ENCODE measurements around the gene RBMS3. TPM values are rescaled to one million over a fixed set of nuclear protein-coding genes. Genes with fewer than 3 reads are reported as not detected.

Gene RBMS3
- total RNA-seq, 1 experiment from 2014 or later = 8.7 TPM

DNA sequence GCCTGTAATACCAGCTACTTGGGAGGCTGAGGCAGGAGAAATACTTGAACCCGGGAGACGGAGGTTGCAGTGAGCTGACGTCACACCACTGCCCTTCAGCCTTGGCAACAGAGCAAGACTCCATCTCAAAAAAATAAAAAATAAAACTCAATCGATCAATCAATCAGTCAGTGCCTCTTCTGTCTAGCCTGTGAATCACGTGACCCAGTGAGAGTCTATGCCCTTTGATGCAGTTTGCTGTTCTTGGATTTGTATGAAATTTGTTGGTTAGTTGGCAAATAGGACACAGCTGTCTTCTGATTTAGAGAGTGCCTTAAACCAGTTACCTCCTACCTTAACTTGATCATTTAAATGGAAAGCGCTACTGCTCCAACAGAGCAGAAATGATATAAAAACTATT is 3.6 kb upstream of the RBMS3 start:
- DNase-seq (ENCODE audit: low spot score) = no peak
- Mint-ChIP-seq H3K27me3 (ENCODE audit: low read depth) (no peaks in the 10 kb centered on the region), H3K4me3 (no peak overlapping the region), H3K4me1 (peaks cover 44% of the 10 kb centered on the region), H3K9me3 (no peaks in the 10 kb centered on the region), H3K36me3 (no peaks in the 10 kb centered on the region), H3K27ac (no peak overlapping the region)
- ATAC-seq = no peak
- ChIA-PET CTCF (no interaction called here), POLR2A (no interaction called here)
- TF ChIP-seq, protein P1, sequence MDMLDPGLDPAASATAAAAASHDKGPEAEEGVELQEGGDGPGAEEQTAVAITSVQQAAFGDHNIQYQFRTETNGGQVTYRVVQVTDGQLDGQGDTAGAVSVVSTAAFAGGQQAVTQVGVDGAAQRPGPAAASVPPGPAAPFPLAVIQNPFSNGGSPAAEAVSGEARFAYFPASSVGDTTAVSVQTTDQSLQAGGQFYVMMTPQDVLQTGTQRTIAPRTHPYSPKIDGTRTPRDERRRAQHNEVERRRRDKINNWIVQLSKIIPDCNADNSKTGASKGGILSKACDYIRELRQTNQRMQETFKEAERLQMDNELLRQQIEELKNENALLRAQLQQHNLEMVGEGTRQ (CRISPR knock-in tag; IDR thresholded peaks at IDR 0.05) = no peak
- TF ChIP-seq ATF1 (CRISPR knock-in tag; IDR thresholded peaks at IDR 0.05) (no peak), NR2C2 (CRISPR knock-in tag; IDR thresholded peaks at IDR 0.05) (no peak), RORB (CRISPR knock-in tag; IDR thresholded peaks at IDR 0.05) (no peak), GRHL2 (CRISPR knock-in tag; IDR thresholded peaks at IDR 0.05; ENCODE audit: insufficient replicate concordance, severe bottlenecking) (no peak), ZNF138 (CRISPR knock-in tag; conservative IDR thresholded peaks at IDR 0.05) (no peak), ZNF219 (CRISPR knock-in tag; IDR thresholded peaks at IDR 0.05; ENCODE audit: borderline replicate concordance) (no peak), MXD4 (CRISPR knock-in tag; IDR thresholded peaks at IDR 0.05; ENCODE audit: borderline replicate concordance) (no peak), ZNF121 (CRISPR knock-in tag; IDR thresholded peaks at IDR 0.05) (no peak), SMAD3 (CRISPR knock-in tag; IDR thresholded peaks at IDR 0.05; ENCODE audit: borderline replicate concordance) (no peak), GTF2I (CRISPR knock-in tag; conservative IDR thresholded peaks at IDR 0.05) (no peak), ZNF317 (CRISPR knock-in tag; IDR thresholded peaks at IDR 0.05; ENCODE audit: borderline replicate concordance, low read depth) (no peak), ZNF671 (CRISPR knock-in tag; IDR thresholded peaks at IDR 0.05) (no peak), MYBL2 (CRISPR knock-in tag; IDR thresholded peaks at IDR 0.05) (no peak), ZNF396 (CRISPR knock-in tag; IDR thresholded peaks at IDR 0.05; ENCODE audit: borderline replicate concordance) (no peak)
- TF ChIP-seq, protein P2, sequence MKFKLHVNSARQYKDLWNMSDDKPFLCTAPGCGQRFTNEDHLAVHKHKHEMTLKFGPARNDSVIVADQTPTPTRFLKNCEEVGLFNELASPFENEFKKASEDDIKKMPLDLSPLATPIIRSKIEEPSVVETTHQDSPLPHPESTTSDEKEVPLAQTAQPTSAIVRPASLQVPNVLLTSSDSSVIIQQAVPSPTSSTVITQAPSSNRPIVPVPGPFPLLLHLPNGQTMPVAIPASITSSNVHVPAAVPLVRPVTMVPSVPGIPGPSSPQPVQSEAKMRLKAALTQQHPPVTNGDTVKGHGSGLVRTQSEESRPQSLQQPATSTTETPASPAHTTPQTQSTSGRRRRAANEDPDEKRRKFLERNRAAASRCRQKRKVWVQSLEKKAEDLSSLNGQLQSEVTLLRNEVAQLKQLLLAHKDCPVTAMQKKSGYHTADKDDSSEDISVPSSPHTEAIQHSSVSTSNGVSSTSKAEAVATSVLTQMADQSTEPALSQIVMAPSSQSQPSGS (CRISPR knock-in tag; IDR thresholded peaks at IDR 0.05; ENCODE audit: borderline replicate concordance, low read depth) = no peak
- TF ChIP-seq, protein P3, sequence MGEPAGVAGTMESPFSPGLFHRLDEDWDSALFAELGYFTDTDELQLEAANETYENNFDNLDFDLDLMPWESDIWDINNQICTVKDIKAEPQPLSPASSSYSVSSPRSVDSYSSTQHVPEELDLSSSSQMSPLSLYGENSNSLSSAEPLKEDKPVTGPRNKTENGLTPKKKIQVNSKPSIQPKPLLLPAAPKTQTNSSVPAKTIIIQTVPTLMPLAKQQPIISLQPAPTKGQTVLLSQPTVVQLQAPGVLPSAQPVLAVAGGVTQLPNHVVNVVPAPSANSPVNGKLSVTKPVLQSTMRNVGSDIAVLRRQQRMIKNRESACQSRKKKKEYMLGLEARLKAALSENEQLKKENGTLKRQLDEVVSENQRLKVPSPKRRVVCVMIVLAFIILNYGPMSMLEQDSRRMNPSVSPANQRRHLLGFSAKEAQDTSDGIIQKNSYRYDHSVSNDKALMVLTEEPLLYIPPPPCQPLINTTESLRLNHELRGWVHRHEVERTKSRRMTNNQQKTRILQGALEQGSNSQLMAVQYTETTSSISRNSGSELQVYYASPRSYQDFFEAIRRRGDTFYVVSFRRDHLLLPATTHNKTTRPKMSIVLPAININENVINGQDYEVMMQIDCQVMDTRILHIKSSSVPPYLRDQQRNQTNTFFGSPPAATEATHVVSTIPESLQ (CRISPR knock-in tag; IDR thresholded peaks at IDR 0.05) = no peak
- TF ChIP-seq, protein P4, sequence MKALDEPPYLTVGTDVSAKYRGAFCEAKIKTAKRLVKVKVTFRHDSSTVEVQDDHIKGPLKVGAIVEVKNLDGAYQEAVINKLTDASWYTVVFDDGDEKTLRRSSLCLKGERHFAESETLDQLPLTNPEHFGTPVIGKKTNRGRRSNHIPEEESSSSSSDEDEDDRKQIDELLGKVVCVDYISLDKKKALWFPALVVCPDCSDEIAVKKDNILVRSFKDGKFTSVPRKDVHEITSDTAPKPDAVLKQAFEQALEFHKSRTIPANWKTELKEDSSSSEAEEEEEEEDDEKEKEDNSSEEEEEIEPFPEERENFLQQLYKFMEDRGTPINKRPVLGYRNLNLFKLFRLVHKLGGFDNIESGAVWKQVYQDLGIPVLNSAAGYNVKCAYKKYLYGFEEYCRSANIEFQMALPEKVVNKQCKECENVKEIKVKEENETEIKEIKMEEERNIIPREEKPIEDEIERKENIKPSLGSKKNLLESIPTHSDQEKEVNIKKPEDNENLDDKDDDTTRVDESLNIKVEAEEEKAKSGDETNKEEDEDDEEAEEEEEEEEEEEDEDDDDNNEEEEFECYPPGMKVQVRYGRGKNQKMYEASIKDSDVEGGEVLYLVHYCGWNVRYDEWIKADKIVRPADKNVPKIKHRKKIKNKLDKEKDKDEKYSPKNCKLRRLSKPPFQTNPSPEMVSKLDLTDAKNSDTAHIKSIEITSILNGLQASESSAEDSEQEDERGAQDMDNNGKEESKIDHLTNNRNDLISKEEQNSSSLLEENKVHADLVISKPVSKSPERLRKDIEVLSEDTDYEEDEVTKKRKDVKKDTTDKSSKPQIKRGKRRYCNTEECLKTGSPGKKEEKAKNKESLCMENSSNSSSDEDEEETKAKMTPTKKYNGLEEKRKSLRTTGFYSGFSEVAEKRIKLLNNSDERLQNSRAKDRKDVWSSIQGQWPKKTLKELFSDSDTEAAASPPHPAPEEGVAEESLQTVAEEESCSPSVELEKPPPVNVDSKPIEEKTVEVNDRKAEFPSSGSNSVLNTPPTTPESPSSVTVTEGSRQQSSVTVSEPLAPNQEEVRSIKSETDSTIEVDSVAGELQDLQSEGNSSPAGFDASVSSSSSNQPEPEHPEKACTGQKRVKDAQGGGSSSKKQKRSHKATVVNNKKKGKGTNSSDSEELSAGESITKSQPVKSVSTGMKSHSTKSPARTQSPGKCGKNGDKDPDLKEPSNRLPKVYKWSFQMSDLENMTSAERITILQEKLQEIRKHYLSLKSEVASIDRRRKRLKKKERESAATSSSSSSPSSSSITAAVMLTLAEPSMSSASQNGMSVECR (CRISPR knock-in tag; IDR thresholded peaks at IDR 0.05; ENCODE audit: borderline replicate concordance) = no peak

DNA sequence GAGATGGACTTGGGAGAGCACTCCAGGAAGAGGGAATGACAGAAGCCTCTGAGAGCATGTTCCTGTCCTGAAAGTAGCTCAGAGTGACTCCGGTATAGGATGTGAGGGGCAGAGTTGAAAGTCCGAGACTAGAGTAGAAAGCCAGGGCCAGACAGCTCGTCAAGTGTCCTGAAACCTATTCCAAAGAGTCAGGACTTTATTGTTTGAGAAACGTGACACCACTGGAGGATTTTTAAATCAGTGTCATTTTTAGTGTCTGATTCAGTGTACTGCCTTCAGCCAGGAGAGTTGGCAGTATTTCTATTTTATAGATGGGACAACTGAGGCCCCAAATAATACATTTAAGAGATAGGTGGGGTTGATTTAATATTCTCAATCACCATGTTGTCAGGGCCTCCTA is 1.6 kb upstream of the RBMS3 start:
- ATAC-seq (no peak), DNase-seq (ENCODE audit: low spot score) (no peak)
- Mint-ChIP-seq H3K9me3 (no peaks in the 10 kb centered on the region), H3K27ac (no peak overlapping the region), H3K4me3 (no peak overlapping the region), H3K36me3 (no peaks in the 10 kb centered on the region), H3K4me1 (peaks cover 63% of the 10 kb centered on the region), H3K27me3 (ENCODE audit: low read depth) (no peaks in the 10 kb centered on the region)
- POLR2A ChIA-PET = no interaction called here
- CTCF ChIA-PET = no interaction called here
- TF ChIP-seq, protein P5, sequence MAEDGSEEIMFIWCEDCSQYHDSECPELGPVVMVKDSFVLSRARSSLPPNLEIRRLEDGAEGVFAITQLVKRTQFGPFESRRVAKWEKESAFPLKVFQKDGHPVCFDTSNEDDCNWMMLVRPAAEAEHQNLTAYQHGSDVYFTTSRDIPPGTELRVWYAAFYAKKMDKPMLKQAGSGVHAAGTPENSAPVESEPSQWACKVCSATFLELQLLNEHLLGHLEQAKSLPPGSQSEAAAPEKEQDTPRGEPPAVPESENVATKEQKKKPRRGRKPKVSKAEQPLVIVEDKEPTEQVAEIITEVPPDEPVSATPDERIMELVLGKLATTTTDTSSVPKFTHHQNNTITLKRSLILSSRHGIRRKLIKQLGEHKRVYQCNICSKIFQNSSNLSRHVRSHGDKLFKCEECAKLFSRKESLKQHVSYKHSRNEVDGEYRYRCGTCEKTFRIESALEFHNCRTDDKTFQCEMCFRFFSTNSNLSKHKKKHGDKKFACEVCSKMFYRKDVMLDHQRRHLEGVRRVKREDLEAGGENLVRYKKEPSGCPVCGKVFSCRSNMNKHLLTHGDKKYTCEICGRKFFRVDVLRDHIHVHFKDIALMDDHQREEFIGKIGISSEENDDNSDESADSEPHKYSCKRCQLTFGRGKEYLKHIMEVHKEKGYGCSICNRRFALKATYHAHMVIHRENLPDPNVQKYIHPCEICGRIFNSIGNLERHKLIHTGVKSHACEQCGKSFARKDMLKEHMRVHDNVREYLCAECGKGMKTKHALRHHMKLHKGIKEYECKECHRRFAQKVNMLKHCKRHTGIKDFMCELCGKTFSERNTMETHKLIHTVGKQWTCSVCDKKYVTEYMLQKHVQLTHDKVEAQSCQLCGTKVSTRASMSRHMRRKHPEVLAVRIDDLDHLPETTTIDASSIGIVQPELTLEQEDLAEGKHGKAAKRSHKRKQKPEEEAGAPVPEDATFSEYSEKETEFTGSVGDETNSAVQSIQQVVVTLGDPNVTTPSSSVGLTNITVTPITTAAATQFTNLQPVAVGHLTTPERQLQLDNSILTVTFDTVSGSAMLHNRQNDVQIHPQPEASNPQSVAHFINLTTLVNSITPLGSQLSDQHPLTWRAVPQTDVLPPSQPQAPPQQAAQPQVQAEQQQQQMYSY (CRISPR knock-in tag; IDR thresholded peaks at IDR 0.05) = no peak
- TF ChIP-seq MXD4 (CRISPR knock-in tag; IDR thresholded peaks at IDR 0.05; ENCODE audit: borderline replicate concordance) (no peak), ZNF219 (CRISPR knock-in tag; IDR thresholded peaks at IDR 0.05; ENCODE audit: borderline replicate concordance) (no peak)

Measured in WTC11 (cell line).